ENCODE results near the gene EN2.

Gene EN2

DNA sequence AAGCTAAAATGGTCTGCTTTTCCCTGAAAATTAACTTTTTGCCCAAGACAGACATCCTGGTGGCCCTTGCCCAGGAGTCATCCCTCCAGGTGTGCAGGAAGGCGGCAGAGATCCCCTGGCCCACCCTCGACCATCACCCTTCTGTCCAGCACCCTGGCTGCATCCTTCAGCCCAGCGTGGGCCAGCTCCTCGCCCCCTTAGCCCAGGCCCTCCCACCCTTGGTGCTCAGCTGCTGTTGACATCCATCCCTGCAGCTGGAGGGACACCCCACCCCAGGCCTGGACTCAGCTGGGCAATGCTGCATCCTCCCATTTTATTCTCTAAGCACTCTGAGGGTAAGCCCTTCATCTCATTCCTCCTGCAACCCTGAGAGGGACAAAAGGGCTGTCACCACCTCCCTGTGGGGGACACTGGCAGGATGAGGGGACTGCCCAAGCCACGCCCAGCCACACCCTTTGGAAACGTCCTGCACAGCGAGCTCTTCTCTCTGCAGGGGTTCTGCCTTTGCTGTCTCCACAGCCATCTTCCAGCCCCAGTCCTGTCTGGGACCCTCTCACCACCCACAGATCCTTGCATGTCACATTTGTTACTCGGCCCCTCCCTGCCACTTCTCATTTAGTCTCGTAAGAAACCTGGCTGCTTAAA lies 30.7 kb downstream of the EN2 start:
- DNase-seq, result no peak

DNA sequence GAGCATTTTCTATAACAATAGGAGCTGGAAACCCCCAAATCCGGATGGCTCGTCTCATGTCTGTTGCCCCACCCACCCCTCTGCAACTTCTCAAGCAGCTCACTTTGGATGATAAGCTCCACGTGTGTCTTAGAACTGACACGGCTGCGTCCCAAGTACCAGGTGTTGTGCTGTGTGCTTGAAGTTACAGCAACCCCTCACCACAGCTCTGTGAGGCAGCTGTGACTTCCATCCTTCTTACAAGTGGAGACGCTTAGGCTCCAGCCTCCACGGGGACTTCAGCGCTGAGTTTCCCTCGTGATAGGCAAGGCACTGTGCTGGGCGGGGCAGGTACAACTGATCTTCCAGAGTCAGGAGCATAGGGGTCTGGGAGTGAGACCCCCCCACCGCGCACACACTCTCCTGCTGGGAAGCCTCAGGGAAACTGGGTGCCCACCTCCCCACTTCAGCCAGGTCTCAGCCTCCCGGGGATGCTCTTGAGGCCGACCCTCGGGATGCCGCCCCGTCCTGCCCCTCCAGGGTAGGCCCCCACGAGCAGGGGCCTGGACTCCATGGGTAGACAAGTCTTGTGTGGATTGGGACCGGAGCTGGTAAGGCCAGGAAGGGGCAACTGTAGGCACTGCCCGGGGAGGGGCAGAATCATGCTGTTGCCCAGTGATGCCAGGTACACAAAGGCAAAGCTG lies 31.4 kb downstream of the EN2 start:
- DNase-seq, result no peak

DNA sequence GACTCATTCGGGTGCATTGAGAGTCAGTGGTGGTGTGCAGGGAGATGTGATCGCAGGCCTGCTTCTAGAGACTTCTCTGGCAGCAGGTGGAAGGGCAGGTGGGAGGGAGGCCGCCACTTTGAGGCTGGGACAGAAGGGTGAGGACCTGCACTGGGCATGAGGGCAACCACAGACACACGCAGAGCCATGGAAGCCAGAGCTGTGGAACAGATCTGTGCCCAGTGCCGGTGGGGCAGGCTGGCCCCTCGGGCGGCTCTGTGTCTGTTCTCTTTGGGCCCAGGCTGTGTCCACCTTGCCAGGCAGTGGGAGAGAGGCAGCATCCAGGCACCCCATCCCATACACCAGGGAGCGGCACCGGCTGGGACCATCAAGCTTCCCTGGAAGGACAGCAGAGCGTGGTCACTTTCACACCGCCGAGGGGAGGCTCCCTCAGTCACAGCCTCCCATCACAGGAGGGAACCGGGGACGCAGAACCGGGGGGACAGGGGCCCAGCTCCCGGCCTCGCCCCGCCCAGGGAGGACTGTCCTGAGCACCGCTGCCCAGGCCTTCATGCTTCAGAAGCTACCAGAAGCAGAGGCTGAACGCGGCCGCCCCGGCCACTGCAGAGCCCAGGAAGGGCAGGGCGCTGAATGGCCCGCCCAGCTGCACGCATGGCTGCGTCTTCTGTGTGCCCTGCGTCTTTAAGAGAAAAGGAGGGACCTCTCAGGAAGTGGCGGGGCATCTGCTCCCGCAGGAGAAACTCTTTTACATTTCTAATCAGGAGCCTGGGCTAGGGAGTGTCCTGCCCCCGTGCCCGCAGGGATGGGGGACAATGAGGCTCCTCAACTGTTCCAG lies 32.1 kb downstream of the EN2 start:
- DNase-seq, result no peak

DNA sequence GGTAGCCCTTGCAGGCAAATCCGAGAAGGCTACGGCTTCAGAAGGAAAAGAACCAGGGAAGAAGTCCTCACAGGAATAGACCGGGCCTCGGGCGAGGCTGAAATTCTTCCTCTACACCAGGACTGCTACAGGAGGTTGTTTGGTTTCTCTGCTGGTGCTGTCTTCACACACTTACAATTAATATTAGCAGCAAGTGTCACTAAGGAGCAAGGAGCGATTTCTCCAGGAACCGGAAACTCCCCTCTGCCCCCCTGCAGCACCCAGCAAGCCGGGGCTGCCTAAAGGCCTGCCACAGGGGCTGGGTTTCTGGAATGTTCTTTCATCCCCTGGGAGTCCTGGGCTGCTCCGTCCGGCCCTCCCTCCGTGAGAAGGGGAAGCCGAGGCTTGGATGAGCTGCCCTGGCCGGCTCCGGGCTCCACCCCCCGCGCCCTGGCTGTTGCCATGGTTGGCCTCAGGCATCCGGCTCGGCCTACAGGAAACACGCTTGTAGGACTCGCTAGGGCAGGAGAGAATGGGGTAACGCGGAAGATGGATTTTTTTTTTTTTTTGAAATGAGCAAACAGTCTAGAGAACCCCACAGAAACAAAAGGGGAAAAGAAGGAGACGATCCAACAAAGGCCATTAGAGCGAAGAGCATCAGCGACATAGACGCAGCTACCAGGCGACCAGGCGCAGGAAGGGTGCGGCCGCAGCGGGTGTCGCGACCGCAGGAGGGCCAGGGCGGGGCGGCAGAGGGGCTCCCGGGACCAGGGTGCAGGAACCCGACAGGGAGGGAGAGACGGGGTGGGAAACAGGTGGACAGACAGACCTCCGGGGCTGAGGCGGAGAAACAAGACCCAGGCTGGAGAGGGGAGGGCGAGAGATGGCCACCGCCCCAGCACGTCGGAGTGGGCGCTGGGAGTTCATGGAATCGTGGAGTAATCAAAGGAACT lies 33.0 kb downstream of the EN2 start:
- peak; percentile 58 for DNase-seq

DNA sequence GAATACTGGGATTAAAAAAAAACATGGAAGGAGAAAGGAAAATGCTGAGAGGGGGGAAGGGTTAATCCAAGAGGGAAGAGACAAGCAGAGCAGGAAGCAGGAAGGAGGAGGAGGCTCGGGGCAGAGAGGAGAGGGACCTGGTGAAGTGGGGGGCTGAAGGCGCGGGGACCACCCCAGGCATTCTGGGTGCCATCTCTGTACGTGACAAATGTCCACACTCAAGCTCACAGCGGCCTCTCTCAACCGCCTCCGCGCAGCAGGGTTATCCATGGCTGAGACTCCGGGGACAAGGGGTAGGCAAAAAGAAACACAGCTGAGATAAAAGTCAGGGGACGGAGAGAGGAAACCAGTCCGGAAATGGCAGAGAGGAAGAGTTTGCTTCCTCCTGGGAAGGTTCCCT lies 33.9 kb downstream of the EN2 start:
- no peak for DNase-seq

DNA sequence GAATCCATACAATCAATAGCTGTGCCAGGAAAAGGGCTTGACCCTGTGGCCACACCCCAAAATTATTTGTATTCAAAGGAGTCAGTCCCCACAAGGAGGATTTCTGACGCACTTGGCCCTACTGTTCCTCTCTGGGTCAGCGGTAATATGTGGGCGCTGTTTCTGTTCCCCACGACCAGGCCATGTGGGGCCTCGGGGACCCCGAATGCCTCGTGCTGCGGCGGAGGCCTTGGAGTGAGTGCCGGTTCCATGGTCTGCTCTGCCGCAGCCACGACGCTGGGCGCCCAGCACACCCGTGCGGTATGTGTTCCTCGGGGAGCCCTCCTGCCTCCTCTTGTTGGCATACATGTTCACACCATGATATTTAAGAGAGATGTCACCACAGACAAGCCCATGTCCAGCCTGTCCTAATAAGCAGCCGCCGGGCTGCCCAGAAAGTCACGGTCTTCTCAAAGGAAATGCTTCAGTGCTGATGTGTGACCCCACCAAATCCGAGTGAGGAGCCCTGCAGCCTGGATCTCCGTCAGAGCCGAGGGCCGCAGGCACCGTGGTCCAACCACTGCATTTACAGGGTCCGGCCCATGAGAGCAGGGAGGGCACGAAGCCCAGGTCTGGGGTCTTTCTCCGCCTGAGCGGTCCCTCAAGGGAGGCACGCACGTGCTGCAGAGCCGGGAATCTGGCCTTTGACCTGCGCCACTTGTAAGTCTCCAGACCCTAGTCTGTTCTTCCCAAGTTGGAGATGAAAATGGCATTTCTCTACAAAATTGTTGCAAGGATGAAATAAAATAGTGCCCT lies 36.0 kb downstream of the EN2 start:
- DNase-seq, result no peak

DNA sequence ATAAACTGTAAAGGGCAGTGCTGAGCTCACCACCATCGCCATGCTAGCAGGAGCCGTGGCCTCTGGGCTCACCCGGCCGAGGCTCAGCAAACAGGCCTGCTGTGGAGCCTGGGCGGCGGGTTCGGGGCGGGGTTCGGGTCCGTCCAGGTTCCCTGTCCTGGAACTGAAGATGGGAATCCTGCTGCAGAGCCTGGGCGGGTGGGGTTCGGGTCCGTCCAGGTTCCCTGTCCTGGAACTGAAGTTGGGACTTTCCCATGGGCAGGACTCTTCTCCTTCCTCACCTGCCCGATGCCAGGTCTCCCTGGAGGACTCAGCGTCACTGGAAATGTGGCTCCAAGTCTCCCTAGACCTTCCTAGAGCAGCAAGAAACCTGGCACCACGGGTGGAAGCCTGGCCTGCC lies 36.6 kb downstream of the EN2 start:
- DNase-seq, result no peak

DNA sequence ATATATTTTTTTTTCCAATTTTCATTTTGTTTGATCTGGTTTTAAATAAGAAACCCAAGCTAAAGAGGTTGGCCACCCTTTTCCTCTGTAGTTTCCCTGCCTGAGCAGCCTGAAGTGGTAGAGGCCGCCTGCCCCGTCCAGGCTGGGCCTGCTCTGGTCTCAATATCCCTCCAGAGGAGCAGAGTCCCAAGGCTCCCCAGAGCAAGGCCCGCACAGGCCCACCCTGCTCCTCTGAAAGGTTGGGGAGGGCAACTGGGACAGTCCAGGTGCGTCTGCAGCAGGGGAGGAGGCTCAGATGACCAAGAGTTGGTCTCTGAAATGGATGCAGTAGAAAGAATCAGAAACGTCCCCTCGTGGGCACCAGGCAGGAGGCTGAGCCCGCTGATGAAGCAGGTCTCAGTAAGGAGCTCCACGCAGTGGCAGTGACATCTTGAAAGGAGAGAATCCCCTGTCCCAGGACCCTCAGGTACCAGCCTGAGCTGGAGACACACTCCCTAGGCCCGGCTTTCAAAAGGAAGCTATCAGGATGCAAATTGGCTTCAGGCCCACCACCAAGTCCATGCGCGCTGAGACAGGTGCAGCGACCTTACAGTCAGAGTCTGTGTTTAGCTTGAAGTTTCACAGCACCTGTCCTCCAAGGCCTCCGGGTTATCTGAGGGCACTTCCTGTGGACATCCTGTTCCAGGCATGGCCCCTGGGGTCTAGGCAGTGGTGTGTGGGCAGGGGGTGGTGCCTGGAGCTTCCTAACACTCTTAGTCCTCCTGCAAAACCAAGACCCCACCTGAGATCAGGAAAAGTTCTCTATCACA lies 37.7 kb downstream of the EN2 start:
- no peak for DNase-seq

DNA sequence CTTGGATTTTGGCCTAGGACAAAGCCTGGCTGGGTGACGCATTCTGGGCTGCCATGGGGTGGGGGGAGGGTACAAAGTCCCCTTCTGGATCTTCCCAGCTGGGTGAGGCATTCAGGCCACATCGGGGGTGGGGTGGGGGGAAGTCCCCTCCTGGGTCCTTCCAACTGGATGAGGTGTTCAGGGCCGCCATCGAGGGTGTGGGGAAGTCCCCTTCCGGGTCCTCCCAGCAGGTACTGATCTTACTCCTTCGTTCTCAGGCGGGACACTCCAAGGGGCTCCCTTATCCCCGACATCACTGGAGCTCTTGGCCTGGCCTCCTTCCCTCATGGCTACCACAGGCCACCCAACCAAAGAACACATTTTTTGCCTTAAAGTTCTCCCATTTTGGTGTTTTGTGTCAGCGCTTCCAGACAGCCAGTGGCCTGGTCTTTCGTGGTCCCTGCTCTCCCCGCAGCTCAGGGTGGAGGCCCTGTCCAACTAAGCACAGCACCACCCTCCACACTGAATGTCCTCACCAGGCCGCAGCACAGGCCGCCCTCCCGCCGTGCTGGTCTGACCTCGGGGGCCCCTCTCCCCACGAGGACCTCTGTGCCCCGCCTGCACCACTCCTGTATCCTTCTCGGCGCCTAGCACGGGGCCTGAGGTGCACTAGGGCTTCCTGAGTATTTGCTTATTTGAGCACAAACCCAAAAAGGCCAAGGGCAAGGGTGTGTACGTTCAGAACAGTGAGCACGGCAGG lies 38.5 kb downstream of the EN2 start:
- DNase-seq, result no peak

DNA sequence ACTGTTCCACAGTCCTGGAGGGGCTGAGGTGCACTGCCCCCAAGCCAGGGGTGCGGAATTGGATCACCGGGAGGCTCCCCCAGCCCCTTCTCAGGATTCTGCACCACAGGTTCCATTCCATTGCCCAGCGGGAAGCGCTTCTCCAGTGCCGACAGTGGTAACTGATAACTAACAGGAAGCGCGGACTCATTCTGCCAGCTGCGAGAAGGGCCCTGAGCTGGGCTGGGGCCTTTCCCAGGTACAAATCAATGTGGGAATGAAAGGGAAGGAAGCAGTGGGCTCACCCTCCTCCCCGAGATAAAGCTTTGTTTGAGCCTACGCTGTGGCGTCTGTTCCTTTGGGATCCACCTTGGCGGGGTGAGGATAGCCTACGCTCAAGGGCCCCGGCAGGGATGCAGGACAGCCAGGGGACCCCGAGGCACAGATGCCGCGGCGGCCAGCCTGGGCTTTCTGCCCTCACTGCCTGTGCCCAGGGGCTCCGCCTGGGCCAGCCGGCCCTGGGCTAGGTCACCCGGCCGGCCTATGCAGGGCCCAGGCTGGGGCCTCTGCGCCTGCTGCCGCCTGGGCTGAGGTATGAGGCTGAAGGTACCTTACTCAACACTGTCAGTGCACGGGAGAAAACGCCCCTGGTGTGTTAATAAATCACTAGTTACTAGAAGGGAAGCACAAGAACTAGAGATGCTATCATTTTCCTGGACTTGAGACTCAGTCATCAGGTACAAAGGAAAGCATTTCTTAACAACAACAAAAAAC lies 39.4 kb downstream of the EN2 start:
- DNase-seq, result no peak

DNA sequence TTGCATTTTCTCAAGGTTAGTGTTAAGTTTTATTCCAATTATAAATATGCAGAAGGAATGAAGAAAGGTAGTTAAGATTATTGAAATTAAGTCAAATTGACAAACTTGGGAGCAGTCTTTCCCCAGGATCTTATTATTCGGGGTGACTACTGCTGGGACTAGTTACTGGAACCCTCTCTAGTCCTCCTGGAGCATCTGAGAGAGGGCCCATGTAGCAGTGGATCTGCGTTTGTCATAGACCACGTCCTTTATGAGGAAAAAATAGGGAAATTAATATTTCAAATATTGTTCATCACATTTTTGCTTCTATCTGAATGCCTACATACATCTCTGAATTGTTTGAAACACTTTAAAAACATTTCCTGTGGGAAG lies 47.5 kb downstream of the EN2 start:
- DNase-seq, result no peak

DNA sequence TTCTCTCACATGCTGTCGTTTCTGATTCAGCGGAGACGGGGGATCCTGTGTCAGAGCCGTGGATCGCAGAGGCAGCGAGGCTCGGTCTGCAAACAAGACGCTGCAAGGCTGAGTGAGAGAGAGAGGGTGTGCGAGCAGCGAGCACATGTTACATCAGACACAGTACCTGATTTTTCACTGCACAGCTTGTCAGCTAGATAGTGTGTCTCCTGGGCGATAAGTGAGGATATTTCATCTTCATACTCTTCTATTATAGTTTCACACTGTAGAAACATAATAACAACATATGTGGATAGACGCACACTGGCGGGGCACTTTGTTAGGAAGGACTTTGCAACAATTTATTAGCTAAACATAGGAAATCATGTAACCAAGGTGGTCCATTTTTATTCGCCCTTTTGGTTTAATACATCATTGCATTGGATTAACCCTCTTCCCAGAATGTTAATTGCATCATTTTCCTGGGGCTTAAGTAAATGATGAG lies 49.0 kb downstream of the EN2 start:
- peak; percentile 38 for DNase-seq

DNA sequence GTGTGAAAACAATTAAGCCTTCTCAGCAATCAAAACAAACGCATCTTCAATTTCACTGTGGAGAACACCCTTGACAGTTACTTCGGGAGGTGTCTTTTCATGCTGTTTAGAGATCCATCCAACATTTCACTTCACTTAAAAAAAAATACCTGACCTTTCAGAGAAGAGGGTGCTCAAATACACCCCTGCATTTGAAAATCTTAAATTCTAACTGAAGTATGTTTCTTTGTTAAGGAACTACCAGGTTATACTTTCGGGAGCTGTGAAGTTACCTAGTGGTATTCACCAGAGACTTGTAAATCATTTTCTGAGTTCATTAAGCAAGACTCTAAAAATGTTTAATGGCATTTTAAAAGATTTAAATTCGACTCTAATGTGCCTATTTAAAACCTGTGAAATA lies 49.6 kb downstream of the EN2 start:
- DNase-seq, result no peak

DNA sequence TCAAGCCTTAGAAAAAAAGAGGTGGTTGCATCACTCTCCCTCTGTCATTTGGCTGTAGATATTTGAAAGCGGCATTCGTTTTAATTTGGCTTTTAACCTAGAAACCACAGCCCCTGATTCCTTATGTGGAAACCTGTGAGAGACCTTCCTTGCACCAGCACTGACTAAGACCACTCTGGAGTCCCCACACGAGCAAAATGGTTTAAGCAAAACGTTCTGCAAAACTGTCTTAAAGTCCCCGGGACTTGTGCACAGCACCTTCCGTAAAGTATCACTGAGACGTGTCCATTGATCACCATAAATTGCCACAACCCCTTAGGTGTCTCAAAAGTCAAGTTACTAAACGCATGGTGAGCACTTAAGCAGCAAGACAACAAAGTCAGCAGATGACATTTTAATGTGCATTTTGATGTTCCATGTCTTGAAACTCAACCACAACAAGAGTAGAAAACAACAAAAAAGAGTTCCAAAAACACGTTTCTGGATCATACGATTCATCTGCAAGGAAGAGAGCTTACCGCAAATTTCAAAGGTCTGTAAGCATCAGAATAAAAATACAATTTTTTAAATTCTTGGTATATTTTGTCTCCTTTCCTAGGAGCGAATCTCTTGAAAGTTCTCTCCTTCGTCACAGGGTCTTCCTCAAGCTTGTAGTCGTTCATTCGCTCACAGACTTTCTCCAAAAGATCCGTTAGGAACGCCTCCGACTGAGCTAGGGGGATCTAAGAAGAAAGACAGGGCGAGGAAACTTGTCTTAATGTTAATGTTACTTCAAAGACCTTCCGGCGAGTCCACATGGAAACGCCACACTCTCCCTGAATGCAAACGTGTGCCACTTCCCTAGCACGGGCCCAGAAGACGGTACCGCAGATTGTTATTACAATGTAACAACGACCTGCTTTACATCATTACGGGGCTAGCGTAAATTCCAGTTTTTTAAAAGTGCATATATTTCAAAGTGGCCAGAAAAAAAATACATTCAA lies 50.7 kb downstream of the EN2 start:
- DNase-seq, result no peak

DNA sequence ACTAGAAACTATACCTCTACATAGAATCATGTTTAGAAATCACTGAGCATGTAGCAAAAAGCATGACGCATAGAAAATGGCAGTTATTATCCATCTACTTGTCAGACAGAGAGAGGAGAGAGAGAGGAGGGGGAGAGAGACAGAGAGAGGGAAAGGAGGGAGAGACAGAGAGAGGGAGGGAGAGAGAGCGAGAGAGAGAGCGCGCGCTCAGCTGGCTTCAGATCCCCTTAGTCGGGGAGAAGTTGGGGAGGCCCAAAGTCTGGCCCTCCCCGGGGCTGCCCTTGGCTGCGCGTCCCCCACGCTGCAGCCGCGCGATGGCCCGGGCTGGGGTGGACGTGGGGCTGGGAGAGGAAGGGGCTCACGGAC lies 51.4 kb downstream of the EN2 start:
- no peak for DNase-seq

DNA sequence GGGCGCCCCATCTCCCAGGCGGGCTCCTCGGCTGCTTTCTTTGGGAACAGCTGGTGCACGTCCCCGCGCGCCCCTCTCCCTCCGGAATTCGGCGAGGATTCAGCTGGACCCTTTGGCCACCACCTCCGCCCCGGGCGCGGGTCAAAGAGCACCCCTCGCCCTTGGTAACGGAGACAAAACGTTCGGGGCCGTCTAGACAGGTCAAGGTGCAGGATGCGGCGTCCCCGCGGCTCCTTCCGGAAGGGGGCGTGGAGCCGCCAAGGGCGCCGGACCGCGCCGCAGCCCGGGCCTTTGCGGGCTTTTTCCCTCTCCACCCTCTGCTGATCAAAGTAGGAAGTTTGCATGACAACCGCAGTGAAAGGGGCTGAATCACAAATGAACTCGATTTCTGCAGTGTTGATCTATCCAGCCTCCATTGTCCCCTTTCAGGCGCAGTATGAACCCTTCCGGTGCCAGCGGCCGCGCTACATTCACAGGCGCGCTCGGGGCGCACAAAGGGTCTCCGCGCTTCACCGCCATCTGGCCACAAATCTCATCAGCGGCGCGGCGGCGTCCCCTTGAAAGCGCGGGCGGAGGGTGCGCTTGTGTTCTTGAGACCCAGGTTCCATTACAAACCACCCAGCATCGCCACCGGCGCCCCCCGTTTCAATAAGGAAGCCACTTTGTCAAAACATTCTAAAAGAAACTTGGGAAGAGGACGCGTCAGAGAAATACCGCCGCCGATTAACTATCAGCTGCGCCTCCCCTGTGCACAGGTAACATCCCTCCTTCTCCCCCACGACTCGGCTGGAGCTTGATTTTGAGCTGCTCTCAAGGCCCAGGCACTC lies 52.0 kb downstream of the EN2 start:
- DNase-seq, result peak; percentile 11

DNA sequence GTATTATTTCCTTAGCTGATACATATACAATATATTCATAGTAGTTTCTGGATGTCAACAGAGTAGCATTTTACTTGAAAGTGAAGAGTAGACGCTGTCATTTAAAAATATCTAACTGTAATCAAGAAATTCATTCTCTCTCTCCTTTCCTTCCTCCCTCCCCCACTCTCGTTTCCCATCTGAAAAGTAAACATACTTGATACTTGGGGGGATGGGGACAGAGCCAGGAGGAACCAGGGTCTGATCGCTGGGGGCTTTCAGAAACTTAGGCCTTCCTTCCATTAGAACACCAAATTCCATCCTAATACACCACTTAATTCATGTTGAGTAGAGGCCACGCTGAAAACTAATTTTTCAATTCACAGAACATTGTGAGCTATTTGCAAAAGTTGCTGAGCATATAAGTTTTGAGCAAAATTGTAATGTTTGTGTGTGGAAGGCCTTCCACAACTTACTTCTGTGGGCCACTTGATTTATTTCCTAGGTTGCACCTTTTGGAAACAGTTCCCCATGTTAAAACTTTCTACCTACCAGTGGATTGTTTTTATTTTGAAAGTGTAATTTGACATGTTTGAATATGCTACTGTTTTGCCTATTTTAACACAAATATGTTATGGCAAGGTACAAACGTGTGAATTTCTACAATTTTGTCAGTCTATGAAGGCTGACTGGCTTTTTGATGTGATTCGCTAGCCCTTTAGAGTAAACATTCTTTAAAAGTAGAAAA lies 53.2 kb downstream of the EN2 start:
- no peak for DNase-seq
